Measurements from ENCODE around the gene KLF3. TPM values are rescaled to one million over a fixed set of nuclear protein-coding genes. Genes with fewer than 3 reads are reported as not detected.

Gene KLF3
- total RNA-seq, 1 experiment from 2014 or later: 16.8 TPM

GRCh38 chr4:38723726-38724474 lies 59.9 kb downstream of the KLF3 start:
- TF ChIP-seq USF1 (CRISPR knock-in tag; IDR thresholded peaks at IDR 0.05): no peak
- no peak for TF ChIP-seq FOXP4 (CRISPR knock-in tag; IDR thresholded peaks at IDR 0.05)
- no peak for TF ChIP-seq JUN (CRISPR knock-in tag; IDR thresholded peaks at IDR 0.05)
- TF ChIP-seq KAT7 (CRISPR knock-in tag; IDR thresholded peaks at IDR 0.05; ENCODE audit: borderline replicate concordance): no peak
- no peak for TF ChIP-seq RORB (CRISPR knock-in tag; IDR thresholded peaks at IDR 0.05)
- TF ChIP-seq ZNF671 (CRISPR knock-in tag; IDR thresholded peaks at IDR 0.05): no peak
- TF ChIP-seq PREB (CRISPR knock-in tag; IDR thresholded peaks at IDR 0.05; ENCODE audit: borderline replicate concordance): no peak
- no peak for TF ChIP-seq IRF2 (CRISPR knock-in tag; IDR thresholded peaks at IDR 0.05; ENCODE audit: borderline replicate concordance, low read depth)
- TF ChIP-seq TCF7 (CRISPR knock-in tag; IDR thresholded peaks at IDR 0.05; ENCODE audit: low read depth): no peak
- TF ChIP-seq E2F5 (CRISPR knock-in tag; IDR thresholded peaks at IDR 0.05): no peak
- TF ChIP-seq ZNF281 (CRISPR knock-in tag; IDR thresholded peaks at IDR 0.05): no peak
- no peak for TF ChIP-seq AR (CRISPR knock-in tag; IDR thresholded peaks at IDR 0.05)
- no peak for TF ChIP-seq NFYB (CRISPR knock-in tag; conservative IDR thresholded peaks at IDR 0.05; ENCODE audit: low read depth)
- CTCF ChIA-PET: no interaction called here
- H3K27me3 Mint-ChIP-seq (ENCODE audit: low read depth): no peaks in the 10 kb centered on the region; the same call in 1 of the 2 replicates
- ATAC-seq: no peak; the same call in 1 of the 2 replicates
- H3K4me1 Mint-ChIP-seq: peaks cover 23% of the 10 kb centered on the region
- H3K36me3 Mint-ChIP-seq: no peaks in the 10 kb centered on the region
- H3K27ac Mint-ChIP-seq: no peak overlapping the region
- H3K4me3 Mint-ChIP-seq: no peak overlapping the region
- no peaks in the 10 kb centered on the region for H3K9me3 Mint-ChIP-seq
- POLR2A ChIA-PET: no interaction called here
- DNase-seq (ENCODE audit: low spot score): no peak

GRCh38 chr4:38724475-38724808 lies 60.4 kb downstream of the KLF3 start:
- Mint-ChIP-seq H3K27me3 (ENCODE audit: low read depth) (no peaks in the 10 kb centered on the region; the same call in 1 of the 2 replicates), H3K4me3 (no peak overlapping the region), H3K4me1 (peaks cover 26% of the 10 kb centered on the region), H3K9me3 (no peaks in the 10 kb centered on the region), H3K27ac (no peak overlapping the region), H3K36me3 (no peaks in the 10 kb centered on the region)
- DNase-seq (ENCODE audit: low spot score) (no peak), ATAC-seq (no peak)
- ChIA-PET CTCF (no interaction called here), POLR2A (no interaction called here)
- TF ChIP-seq JUN (CRISPR knock-in tag; IDR thresholded peaks at IDR 0.05) (no peak), ELF4 (CRISPR knock-in tag; IDR thresholded peaks at IDR 0.05; ENCODE audit: low read depth) (no peak), CTCF (IDR thresholded peaks at IDR 0.05) (no peak), NFYB (CRISPR knock-in tag; conservative IDR thresholded peaks at IDR 0.05; ENCODE audit: low read depth) (no peak)

Data from WTC11 (cell line).